A673 (cell line): ENCODE measurements around the gene NKX1-1.

Experiments used
- EZH2 ChIP-seq: fragments of 200-600 bp; sonication (generic); IDR thresholded peaks from 2 replicates; pipeline ENCODE4 v1.6.1; 2017; ENCODE audit warnings: borderline replicate concordance, low read depth, mild to moderate bottlenecking, mixed read lengths, antibody characterized with exemption, low read length; ENCODE audit not compliant: poor library complexity, severe bottlenecking
- TF ChIP-seq, protein P1 (sequence below): fragments of 300-800, 200-600 bp; sonication (generic); conservative IDR thresholded peaks from 2 replicates; pipeline ENCODE4 v1.5.1; 2017; ENCODE audit warnings: low read depth, mild to moderate bottlenecking, antibody characterized with exemption, low read length, moderate library complexity, mixed read lengths

DNA sequence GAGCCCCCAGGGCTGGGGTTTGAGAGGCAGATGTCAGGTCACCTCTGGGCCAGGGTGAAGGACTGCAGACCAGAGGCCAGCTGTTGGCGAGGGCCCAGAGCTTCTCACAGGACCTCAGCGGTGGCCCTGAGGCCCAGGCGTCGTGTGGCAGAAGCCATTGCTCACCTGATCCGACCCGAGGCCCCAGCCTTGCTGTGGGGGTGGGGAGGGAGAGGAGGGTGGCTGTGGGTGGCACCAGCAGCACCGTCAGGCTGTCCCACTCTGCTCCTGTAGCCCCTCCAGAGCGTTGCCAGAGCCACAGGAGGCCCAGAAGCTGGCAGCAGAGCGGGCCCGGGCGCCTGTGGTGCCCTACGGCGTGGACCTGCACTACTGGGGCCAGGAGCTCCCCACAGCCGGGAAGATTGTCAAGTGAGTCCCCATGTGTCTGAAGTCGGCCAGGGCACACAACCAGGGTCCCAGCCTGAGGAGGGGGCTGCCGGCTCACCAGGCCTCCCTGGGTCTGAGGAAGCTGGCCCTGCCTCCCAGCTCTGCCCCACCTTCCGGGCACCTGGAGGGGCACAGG lies 30.4 kb downstream of the NKX1-1 start:
- TF ChIP-seq, protein P1, sequence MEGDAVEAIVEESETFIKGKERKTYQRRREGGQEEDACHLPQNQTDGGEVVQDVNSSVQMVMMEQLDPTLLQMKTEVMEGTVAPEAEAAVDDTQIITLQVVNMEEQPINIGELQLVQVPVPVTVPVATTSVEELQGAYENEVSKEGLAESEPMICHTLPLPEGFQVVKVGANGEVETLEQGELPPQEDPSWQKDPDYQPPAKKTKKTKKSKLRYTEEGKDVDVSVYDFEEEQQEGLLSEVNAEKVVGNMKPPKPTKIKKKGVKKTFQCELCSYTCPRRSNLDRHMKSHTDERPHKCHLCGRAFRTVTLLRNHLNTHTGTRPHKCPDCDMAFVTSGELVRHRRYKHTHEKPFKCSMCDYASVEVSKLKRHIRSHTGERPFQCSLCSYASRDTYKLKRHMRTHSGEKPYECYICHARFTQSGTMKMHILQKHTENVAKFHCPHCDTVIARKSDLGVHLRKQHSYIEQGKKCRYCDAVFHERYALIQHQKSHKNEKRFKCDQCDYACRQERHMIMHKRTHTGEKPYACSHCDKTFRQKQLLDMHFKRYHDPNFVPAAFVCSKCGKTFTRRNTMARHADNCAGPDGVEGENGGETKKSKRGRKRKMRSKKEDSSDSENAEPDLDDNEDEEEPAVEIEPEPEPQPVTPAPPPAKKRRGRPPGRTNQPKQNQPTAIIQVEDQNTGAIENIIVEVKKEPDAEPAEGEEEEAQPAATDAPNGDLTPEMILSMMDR, result no peak
- no peak for TF ChIP-seq EZH2
